GM15510 (cell line): ENCODE measurements around the gene DNAH11.
A peak's percentile ranks its signal among the peaks of the same experiment; 100 is the strongest.

Source experiments
- POLR2A ChIP-seq: IDR thresholded peaks from 3 replicates; pipeline ENCODE4 v1.6.1; 2011; ENCODE audit warnings: borderline replicate concordance; ENCODE audit not compliant: insufficient read length; ENCODE audit errors: extremely low read depth

The DNAH11 gene

DNA sequence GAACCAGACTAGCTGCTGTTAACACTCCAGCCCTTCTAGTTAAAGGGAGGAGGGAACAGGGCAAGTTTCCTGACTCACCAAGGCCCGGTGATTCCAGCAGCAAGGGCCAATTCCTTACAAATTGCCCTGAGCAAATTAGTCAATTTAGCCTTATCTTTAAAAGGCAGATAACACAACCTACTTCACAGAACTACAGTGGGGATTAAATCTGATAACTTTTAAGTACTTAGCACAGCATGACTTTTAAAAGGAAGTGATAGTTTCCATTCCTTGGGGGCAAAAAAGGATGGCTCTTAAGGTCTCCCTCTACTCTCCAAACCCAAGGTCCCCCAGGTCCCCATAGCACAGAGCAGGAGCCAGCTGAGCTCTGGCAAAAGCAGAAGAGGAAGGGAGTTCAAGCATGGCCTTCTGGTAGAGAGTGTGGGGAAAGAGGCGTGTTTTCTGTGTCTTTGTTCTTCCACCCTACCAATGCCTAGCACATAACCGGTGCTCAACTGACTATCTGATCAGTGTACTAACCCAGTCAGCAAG is 398.8 kb downstream of the DNAH11 start:
- no peak for TF ChIP-seq POLR2A

DNA sequence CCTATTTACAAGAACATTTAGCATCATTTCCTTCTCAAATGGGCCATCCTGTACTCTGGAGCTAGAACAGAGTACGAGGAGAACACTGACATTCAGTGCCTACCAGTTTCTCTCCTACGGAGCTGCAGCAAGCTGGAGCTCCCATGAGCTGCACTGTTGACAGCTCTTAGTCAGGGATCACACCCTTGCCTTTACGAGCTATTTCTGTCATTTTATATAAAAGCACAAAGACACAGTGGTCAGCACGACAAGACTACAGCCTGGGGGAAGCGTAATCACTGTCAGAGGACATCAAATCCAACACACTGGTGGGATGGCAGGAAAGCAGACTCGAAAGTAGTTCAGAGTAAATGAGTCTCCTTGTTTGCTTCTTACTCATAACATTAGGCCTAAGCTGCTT is 400.1 kb downstream of the DNAH11 start:
- TF ChIP-seq POLR2A = no peak

DNA sequence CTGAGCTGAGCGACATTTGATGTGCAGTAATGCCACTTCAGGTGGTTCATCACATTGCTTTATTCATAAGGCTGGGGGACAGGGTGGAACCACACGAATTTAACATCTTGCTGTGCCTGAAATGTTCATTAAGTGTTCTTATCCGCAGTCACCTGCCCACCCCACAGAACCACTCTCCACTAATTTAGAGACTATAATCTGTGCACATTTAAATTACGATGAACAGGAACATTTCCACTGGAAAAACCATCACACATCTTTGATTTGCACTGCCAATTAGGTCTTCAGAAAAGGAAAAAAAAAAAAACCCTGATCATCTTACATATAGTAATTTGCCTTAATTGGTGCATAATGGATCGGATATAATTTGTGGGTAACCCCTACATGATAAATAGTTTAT is 400.6 kb downstream of the DNAH11 start:
- no peak for TF ChIP-seq POLR2A

GRCh38 chr7:21944616-21945453 is 402.0 kb downstream of the DNAH11 start:
- no peak for TF ChIP-seq POLR2A

GRCh38 chr7:21945454-21946221 is 402.8 kb downstream of the DNAH11 start, which contains the start of gene CDCA7L:
CDCA7L (minus strand) TSS chr7:21945899; CDS start chr7:21945804, 95 bp downstream.
- TF ChIP-seq POLR2A = peak; percentile 88

DNA sequence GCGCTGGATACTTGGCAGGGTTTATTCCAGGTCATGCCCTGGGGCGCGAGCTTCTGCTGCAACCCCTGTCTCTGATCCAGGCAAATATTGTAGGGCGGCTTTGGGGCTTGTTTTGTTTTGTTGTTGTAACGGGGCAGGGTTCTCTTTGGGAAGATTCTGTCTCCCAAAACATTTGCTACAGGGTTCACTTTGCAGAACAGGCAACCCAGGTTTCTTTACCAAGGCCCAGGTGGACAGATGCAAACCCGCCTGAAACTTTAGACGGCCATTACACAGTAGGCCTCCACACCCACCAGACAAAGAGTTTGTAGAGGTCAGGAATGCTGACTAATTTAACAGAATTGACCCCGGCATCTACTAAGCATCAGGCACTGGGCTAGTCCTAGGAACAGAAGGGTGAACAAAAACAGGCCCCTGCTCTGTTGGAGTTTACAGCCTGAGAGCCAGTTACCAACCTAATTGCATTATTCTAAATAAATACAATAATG is 403.4 kb downstream of the DNAH11 start:
- TF ChIP-seq POLR2A = no peak

DNA sequence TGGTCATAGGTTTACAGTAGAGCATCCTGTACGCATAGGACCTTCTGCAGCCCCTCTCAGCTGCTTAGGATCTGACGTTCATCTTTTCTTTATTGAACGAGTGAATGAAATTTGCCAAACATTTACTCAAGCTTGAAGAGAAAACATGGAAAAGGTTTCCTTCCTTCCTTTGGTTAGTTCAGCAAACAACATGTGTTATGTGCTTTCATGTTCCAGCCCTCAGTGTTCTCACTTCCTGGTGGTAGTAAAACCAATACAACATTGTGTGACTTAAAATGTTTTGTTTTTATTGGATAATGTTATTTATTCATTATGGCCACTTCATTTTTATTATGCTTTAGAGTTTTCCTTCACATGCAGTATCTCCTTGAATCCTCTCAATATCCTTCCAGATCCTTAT is 404.2 kb downstream of the DNAH11 start:
- no peak for TF ChIP-seq POLR2A

DNA sequence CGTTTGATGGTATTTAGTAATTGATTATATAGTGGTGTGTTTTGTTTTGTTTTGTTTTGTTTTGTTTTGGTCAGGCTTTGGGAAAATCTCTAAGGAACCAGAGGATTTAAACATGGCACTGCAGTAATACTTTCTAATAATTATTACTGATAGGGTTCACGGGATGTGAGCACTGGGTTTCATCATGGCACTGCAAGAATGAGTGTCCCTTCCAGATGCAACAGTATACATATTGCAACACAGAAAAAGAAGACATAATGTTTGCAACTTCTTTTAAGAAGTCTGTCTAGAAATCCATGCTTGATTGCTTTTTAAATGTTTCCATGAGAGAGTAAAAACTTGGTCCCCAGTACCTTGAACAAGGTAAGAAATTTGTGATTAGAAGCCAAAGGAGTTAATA is 405.1 kb downstream of the DNAH11 start:
- TF ChIP-seq POLR2A = no peak

GRCh38 chr7:21948364-21948763 is 405.5 kb downstream of the DNAH11 start:
- no peak for TF ChIP-seq POLR2A

DNA sequence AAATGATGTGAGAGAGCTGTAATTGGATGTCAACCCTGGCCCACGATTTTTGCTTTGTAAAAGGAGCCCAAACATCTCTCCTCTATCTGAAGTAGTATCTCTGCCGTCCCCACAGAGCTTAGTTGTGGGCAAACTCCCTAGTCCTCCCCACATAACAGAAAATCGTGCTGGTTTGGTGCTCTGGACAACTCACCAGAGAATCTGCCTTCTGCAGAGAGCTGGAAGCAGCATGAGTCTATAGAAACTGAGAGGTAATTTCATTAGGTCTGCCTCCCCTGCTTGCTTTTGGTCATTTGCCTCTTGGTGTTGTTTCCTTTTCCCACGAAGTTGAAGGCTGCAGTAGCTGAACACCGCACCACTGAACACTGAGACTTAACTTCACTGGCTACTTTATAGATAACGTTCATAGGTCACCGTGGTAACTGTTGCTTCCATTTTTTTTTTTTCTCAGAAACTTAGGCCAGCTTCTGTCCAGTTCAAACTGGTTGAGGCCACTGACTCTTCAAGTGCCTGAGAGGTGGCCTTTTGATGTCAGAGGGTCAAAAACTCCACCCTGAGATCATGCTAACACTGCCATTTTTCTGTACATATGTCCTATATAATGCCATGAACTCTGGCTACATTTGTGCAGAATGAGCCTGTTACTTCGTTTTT is 406.2 kb downstream of the DNAH11 start:
- no peak for TF ChIP-seq POLR2A
